Gastroesophageal sphincter (tissue), 3 donors: ENCODE results near the gene EHBP1.

Source experiments
- EP300 ChIP-seq: sonication (generic); formaldehyde crosslinking; IDR thresholded peaks from one replicate; pipeline ENCODE4 v1.6.1; 2017; ENCODE audit warnings: antibody characterized with exemption, mild to moderate bottlenecking
- POLR2AphosphoS5 ChIP-seq: sonication (generic); formaldehyde crosslinking; IDR thresholded peaks from one replicate; pipeline ENCODE4 v1.6.1; 2017; ENCODE audit warnings: antibody characterized with exemption
- TF ChIP-seq, protein P1 (sequence below), 4 experiments: fragments of 200-600 bp in 2 of 4; fragments of 450-650 bp in 2 of 4; sonication (generic) in 1 of 4; IDR thresholded peaks; one replicate each; pipeline ENCODE4 v1.5.1; 2017 to 2019; ENCODE audit warnings: antibody characterized with exemption in 4 of 4, mild to moderate bottlenecking in 2 of 4, moderate library complexity in 2 of 4

DNA sequence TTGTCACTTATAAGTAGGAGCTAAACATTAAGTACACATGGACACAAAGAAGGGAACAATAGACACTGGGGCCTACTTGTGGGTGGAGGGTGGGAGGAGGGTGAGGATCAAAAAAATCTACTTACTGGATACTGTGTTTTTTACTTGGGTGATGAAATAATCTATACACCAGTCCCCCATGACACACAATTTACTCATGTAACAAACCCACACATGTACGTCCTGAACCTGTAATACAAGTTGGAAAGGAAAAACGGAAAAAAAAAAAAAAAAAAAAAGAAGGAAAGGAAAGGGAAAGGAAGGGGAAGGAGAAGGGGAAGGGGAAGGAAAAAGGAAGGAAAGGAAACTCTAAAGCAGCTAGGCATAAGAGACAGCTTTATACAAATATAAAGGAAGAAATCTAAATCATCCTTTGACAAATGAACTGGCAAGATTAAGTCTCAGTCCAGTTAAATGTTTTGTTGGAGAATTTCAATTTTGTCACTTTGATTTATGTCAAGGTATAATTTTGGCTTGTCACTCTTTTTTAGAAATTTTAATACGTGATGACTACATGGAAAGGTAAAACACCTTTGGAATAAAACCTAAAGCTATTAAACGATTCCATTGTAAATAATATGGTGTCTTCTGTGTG, 175.8 kb downstream of the EHBP1 start:
- TF ChIP-seq, protein P1, sequence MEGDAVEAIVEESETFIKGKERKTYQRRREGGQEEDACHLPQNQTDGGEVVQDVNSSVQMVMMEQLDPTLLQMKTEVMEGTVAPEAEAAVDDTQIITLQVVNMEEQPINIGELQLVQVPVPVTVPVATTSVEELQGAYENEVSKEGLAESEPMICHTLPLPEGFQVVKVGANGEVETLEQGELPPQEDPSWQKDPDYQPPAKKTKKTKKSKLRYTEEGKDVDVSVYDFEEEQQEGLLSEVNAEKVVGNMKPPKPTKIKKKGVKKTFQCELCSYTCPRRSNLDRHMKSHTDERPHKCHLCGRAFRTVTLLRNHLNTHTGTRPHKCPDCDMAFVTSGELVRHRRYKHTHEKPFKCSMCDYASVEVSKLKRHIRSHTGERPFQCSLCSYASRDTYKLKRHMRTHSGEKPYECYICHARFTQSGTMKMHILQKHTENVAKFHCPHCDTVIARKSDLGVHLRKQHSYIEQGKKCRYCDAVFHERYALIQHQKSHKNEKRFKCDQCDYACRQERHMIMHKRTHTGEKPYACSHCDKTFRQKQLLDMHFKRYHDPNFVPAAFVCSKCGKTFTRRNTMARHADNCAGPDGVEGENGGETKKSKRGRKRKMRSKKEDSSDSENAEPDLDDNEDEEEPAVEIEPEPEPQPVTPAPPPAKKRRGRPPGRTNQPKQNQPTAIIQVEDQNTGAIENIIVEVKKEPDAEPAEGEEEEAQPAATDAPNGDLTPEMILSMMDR (IDR thresholded peaks at IDR 0.05) = no peak
- no peak for TF ChIP-seq EP300
- TF ChIP-seq POLR2AphosphoS5 = no peak
